Lung microvascular endothelial cell (primary cell): ENCODE data around the gene MAD1L1. TPM values are rescaled to one million over a fixed set of nuclear protein-coding genes. Genes with fewer than 3 reads are reported as not detected.

Experiments
- DNase-seq, 2 donors: peaks; one replicate each; pipeline versions ENCODE4 v3.0.0 to v3.0.0-alpha.2; 2010; ENCODE audit warnings: low read depth in 2 of 2
- total RNA-seq: library from RNA; depleted of rRNA; stranded (reverse); fragments of >200 nt; gene quantifications from 2 replicates; pipeline ENCODE4 v1.2.1, GENCODE V29; 2014

The MAD1L1 gene
- total RNA-seq, 1 donor from 2014 or later, result 46.0 TPM

DNA sequence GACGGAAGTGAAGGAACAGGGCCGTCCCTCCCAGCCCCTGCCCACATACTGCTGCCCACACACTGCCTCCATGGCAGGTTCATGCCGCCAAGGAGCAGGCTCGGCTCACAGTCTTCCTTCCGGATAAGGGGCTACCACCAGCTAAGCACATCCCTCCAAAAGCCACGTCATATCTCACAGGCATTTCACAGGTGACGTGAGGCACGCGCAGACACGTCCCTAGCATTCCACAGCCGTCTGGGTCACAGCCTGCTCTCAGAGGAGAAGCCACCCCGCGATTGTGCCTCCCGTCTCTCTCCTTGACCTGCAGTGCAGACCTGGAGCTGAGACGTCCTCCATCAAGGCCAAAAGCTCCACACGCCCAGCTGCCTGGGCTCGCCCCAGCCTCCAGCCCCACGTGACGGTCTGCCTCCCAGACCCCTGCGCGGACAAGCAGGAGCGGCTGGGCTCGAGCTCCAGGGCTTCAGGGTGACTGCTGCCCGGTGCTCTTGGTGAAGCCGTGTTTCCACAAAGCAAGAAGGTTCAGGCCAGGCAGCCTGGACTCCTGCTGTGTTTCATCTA is 114.0 kb downstream of the MAD1L1 start:
- DNase-seq, result no peak

DNA sequence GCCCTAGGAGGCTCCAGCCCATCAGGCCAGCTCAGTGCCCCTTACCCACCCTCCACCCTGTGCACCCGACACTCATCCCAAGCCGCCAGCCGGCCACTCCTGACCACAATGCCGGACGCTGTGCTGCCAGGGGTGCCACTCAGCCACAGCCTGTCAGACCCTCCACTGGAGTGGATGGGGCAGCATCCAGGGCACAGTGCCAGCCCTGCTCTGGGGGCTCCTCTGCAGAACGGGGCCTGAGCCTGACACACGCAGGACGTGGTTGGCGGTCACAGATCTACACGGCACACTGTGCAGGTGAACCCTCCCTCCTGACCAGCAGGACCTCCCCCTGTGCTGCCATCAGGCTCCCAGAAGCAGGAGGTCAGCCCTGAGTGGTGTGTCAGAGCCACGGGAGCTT is 114.7 kb downstream of the MAD1L1 start:
- no peak for DNase-seq

DNA sequence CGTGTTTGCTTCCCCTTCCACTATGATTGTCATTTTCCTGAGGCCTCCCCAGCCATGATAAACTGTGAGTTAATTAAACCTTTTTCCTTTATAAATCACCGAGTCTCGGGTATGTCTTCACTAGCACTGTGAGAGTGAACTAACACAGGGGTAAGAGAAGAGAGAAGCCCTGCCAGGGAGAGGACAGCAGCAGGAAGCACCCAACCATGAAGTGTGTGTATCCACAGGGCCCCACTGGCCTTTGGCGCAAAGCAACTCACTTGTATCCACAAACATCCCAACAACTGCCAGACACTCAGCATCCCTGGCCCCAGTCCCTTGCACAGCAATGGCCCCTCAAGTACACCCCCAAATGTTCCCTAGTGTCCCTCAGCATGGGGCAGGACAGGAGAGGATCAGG is 115.1 kb downstream of the MAD1L1 start:
- DNase-seq, result no peak

DNA sequence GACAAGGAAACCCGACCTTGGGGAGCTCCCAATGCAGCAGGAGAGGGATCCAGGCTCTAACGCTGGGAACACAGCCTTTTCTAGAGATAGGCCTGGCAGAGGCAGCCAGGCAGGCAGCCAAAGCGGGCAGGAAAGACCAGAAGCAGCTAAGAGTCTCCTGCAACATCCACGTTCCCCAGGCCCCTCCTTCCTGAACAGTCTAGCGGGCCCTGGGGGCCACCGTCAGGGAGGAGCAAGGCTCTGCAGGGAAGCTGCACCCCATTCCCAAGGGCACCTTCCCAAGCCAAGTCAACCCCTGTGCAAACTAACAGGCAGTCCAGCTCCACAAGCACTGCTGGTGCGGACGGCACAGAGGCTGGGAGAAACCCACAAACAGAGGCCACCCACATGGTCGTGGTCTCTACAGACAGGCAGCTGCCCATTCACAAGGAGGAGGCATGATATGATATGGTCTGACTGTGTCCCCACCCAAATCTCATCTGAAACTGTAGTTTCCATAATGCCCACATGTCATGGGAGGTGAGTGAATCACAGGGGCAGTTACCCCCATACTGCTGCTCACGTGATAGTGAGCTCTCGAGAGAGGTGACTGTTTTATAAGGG is 115.7 kb downstream of the MAD1L1 start:
- DNase-seq, result peak; percentile 44 to 69

DNA sequence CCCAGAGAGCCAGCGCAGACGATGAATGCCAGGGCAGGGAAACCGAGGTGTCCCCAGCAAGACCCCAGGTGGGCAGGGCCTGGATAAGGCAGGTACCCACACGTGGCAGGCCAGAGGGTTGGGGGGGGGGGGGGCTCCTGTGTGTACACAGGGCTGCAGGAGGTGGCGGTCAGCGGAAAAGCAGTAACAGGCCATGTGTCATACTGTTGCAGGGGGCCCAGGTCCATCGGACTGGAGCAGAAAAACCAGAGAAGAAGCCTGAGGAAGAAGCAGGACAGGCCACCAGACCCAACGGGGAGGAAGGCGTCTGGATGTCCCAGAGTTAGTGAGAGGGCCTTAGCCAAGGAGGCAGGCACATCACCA is 116.3 kb downstream of the MAD1L1 start:
- no peak for DNase-seq

DNA sequence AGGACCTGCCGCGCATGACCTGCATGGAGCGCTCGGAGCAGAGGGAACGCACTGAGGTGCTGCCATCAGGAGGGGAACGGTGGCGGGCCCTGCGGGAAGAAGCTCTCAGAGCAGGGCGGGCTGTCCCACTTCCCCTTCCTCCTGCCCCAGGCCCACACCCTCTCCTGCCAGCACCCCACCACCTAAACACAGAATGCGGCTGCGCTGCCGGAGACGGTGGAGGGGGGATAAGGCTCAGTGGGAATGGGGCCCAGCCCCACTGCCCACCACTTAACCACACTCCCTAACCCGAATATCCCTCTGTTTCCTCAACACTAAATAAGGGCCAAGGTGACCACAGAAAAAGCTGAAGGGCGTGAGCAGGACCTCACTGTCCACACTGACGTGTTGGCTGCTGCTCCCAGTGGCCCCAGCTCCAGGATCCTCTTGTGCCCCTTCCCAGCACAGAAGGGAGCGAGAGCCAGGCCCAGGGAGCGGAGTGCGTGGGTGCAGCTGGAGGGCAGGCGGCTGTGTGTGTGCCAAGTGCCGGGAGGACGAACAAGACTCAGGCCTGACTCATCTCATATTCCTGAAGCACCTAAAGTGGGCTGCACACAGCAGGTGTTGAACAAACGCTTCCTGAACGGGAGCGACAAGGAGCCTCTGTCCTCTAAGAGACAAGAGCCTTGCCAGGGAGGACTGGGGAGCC is 116.8 kb downstream of the MAD1L1 start:
- DNase-seq, result peak in 1 of 2 donors; percentile 48

DNA sequence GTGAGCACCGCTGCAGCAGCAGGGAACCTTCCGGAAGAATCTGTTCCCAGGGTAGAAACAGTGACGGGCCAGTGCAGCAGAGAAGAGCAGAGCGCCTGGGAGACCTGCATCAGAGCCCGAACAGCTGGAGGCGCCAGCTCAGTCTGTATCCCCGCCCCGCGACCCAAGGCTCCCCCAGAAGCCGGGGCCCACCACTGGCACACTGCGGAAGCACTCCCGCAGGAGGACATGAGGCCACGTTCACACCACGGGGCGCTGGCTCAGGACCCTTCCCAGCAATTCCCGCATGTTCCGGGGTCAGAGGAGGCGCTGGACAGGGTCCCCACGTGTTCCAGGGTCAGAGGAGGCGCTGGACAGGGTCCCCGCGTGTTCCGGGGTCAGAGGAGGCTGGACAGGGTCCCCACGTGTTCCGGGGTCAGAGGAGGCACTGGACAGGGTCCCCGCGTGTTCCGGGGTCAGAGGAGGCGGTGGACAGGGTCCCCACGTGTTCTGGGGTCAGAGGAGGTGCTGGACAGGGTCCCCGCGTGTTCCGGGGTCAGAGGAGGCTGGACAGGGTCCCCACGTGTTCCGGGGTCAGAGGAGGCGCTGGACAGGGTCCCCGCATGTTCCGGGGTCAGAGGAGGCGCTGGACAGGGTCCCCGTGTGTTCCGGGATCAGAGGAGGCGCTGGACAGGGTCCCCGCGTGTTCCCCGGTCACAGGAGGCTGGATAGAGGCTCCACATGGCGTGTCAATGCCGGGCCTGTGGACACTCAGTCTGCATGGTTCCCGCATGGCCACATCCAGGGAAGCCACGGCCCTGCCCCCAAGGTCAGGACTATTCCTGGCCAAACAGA is 117.6 kb downstream of the MAD1L1 start:
- no peak for DNase-seq

GRCh38 chr7:2114052-2114451 is 118.7 kb downstream of the MAD1L1 start:
- peak; percentile 75 to 77 for DNase-seq

DNA sequence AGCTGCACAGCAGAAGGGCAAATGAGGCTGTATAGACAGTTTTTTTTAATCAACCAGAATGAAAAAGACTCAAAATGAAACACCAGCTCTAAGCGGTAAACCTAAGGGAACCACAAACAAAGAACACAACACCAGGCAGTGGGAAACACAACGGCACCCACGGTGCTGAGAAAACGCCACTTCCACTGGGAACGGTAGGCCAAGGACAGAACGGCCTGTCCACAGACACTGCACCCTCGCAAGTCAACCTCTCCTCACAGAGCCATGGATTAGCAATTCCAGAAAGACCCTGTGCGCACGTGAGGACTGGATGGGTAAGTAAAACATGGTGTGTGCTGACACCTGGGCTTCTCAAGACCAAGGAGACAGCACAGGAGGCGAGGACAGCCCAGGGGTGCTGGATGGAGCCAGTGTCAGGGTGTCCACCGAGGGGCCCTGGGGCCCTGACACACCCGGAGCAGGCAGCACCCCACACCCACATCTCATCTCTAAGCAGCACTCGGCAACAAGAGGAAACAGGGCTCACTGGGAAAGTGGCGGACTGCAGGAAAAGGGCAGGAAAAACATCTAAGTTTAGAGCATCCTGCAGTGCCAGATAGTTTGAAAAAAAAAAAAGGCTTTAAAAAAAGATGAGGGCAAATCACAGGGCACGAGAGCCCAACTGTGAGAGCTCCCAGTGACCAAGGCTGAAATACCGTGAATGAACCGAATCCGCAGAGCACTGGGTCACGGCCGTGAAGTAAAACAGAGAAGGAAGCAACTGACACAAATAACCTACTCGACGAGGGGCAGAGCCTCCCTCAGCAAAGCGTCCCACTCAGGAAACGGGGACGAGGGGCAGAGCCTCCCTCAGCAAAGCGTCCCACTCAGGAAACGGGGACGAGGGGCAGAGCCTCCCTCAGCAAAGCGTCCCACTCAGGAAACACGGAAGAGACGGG is 120.2 kb downstream of the MAD1L1 start:
- peak; percentile 58 to 89 for DNase-seq

GRCh38 chr7:2111568-2111967 is 121.2 kb downstream of the MAD1L1 start:
- DNase-seq, result no peak

DNA sequence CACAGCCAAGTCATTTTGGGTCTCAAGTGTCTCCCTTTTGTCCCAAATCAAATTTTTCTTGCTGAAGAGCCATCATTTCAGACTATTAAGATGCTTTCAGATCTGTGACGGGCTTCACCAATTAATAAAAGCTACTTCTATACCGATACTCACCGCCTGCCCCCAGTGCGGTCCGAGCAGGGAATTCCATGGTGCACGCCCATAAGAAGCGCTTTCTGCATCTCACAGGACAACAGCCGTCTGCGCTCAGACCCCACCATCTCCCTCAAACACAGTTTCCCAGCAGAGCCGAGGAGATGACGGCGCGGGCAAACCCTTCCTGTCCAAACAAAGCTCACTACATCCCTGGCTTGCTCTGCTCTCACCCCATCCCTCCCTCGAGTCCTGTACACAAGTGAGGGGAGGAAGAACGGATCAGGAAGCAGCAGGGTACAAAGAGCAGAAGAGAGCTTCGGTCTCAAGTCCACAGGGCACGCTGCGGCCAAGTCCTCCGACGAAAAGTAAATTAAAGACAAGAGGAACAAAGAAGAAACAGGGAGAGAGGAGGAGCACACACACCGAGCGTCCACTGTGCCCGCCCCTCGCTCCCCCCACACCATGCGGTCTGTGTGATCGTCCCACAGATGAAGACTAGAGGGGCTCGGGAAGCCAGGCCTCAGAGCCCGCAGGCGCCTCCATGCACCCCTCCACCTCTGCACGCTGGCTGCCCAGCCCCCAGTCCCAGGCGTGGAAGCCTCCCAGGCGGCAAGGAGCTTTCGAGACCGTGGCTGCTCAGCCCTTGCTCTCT is 121.9 kb downstream of the MAD1L1 start:
- peak; percentile 55 to 64 for DNase-seq

DNA sequence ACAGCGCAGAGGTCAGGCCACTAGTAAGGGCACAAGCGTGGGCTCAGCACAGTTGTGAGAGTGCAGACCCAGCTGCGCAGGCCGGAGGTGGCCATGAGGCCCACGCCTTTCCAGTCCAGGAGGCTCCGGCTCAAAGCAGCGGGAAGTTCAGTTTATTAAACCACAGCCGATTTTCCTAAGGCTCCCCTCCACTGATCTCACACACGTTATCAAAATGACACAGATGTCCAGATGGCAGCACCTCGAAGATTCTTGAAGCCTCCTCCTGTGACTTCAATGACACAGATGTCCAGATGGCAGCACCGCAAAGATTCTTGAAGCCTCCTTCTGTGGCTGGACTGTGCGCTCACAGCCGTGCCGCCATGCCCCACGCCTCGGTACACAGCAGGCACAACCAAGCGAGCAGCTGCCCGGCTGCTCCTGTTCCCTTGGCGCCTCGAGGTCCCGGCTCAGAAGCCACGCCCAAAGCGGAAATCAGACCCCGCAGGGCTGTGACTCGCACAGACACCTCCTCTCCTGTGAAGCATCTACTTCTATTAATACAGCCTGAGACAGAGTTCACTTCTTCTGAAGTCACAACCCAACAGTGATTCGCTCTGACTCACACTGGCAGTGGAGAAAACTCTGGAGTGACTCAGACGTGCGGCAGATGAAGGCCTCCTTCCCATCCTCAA is 122.7 kb downstream of the MAD1L1 start:
- peak; percentile 54 to 94 for DNase-seq

DNA sequence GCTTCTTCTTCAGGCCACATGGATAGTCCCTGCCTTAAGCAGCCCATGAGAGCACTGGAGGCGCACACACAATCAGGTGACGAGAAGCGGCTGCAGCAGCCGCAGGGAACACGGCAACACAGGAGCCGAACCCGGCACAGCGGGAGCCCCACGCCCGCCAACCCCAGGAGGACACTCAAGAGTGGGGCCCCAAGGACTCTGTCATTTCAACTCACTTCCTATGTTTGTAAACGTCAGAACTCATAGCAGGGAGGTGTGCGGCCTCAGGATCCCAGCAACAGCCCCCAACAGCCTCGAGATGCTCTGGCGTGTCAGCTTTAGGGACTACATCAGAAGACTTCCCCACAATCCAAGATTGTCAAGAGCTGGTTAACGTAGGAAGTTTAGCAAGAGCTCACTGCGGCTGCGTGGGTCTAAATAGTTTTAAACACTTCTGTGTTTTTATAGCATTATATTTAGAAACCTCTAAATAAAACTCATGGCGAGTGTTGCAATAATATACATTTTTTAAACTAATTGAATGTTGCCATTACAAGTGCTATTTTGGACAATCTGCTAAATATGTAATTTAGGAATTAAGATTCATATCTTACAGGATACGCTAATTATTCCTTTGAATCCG is 123.4 kb downstream of the MAD1L1 start:
- DNase-seq, result no peak

- no peak for DNase-seq
Observed at GRCh38 chr7:2108501-2109250, 124.1 kb downstream of the MAD1L1 start.

DNA sequence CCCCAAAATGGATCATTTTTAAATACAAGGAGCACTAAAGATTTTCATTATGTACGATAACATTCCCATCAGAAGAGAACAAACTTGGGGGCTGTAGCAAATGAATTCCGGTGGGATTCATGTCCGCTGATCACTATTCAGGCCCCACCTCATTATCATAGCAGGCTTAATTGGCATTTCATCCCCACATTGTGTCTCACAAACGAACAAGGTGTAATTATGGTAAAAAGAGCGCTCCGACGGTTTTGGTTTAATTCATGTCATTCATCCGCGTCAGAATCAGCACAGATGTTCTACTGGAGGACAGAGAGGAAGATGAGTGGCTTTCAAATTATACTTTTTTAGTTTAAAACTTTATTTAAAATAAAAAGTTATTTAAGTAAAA is 124.7 kb downstream of the MAD1L1 start:
- DNase-seq, result no peak

DNA sequence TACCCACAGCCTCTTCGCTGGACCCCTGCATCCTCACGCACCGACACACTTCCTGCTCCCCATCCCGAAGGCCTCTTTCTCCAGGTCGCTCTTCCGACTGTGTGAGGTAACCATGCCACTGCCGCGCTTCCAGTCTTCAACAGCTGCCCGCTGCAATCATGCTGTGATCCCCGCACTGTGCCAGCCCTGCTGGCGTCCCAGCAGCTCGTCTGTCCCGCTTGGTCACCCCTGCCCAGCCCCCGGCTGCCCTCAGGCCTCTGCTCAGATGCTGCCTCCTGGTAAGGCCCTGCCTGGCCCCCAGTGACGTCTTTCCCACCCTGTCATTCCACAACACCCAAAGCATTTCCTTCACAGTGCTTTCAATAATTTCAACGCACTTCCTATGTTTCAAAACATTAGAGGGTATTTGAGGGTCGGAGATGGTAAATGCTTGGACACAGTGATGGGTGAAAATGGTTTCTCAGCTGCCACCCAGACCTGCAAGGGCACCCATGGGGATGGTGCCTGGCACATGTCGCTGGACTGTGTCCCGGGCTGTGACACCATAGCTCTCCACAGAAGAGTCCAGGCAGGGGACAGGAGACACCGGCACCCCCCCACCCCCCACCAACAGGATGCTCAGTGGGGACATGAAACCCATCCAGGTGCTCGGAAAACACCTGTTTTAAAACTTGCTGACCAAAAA is 125.2 kb downstream of the MAD1L1 start:
- DNase-seq, result peak; percentile 55 to 85

- DNase-seq, result peak; percentile 68 to 88
Observed at GRCh38 chr7:2106924-2107323, 125.8 kb downstream of the MAD1L1 start.

GRCh38 chr7:2106440-2106839 is 126.3 kb downstream of the MAD1L1 start:
- DNase-seq, result no peak
